Neural crest cell (in vitro differentiated cells): ENCODE data around the gene ITGBL1. TPM values are rescaled to one million over a fixed set of nuclear protein-coding genes. Genes with fewer than 3 reads are reported as not detected.

Source experiments
- DNase-seq: peaks from one replicate; pipeline ENCODE4 v3.0.0; 2021; ENCODE audit warnings: low read depth, mixed read lengths, low spot score
- H3K27ac Mint-ChIP-seq: one replicate; pipeline ENCODE4 v1.8.0; 2021; ENCODE audit warnings: mild to moderate bottlenecking, mixed read lengths; ENCODE audit not compliant: unreplicated experiment
- H3K27me3 Mint-ChIP-seq: 2 replicates; pipeline ENCODE4 v1.8.0; 2021; ENCODE audit warnings: low read depth, mild to moderate bottlenecking, mixed read lengths
- H3K36me3 Mint-ChIP-seq: 2 replicates; pipeline ENCODE4 v1.8.0; 2021; ENCODE audit warnings: low read depth, mild to moderate bottlenecking, mixed read lengths
- H3K4me1 Mint-ChIP-seq: 2 replicates; pipeline ENCODE4 v1.8.0; 2021; ENCODE audit warnings: mixed read lengths
- H3K4me3 Mint-ChIP-seq: one replicate; pipeline ENCODE4 v1.8.0; 2021; ENCODE audit warnings: mild to moderate bottlenecking, mixed read lengths
- H3K9me3 Mint-ChIP-seq: 2 replicates; pipeline ENCODE4 v1.8.0; 2021; ENCODE audit warnings: mixed read lengths
- CTCF ChIP-seq: fragments of 200-600 bp; sonication (generic); conservative IDR thresholded peaks from 2 replicates; pipeline ENCODE4 v1.5.0; 2021; ENCODE audit warnings: antibody characterized with exemption, mild to moderate bottlenecking
- total RNA-seq: library from RNA; stranded (reverse); gene quantifications from 2 replicates; pipeline ENCODE4 v1.2.1, GENCODE V29; 2021

The ITGBL1 gene
- total RNA-seq, 1 donor from 2014 or later, result not detected

- Mint-ChIP-seq H3K4me1 (no peaks in the 10 kb centered on the region), H3K27me3 (peaks cover 9% of the 10 kb centered on the region), H3K9me3 (peaks cover 3% of the 10 kb centered on the region), H3K36me3 (no peaks in the 10 kb centered on the region), H3K4me3 (no peak overlapping the region), H3K27ac (no peak overlapping the region)
- DNase-seq, result no peak
- no peak for TF ChIP-seq CTCF
These were observed 138.0 kb downstream of the ITGBL1 start for GRCh38 chr13:101590479-101590878.

GRCh38 chr13:101594936-101595335 is 142.5 kb downstream of the ITGBL1 start:
- no peaks in the 10 kb centered on the region for H3K36me3 Mint-ChIP-seq
- H3K27me3 Mint-ChIP-seq, result no peaks in the 10 kb centered on the region
- DNase-seq, result no peak
- no peaks in the 10 kb centered on the region for H3K4me1 Mint-ChIP-seq
- TF ChIP-seq CTCF, result no peak
- H3K9me3 Mint-ChIP-seq, result peaks cover 3% of the 10 kb centered on the region
- H3K27ac Mint-ChIP-seq, result no peak overlapping the region
- no peak overlapping the region for H3K4me3 Mint-ChIP-seq

GRCh38 chr13:101596803-101597202 is 144.3 kb downstream of the ITGBL1 start:
- Mint-ChIP-seq H3K36me3 (no peaks in the 10 kb centered on the region), H3K27ac (no peak overlapping the region), H3K4me3 (no peak overlapping the region), H3K9me3 (peaks cover 3% of the 10 kb centered on the region), H3K4me1 (no peaks in the 10 kb centered on the region), H3K27me3 (peaks cover 5% of the 10 kb centered on the region)
- TF ChIP-seq CTCF, result no peak
- no peak for DNase-seq

GRCh38 chr13:101611491-101612475 is 159.3 kb downstream of the ITGBL1 start:
- no peak overlapping the region for H3K27ac Mint-ChIP-seq
- H3K27me3 Mint-ChIP-seq, result no peaks in the 10 kb centered on the region
- no peak for DNase-seq
- no peak overlapping the region for H3K4me3 Mint-ChIP-seq
- TF ChIP-seq CTCF, result no peak
- H3K36me3 Mint-ChIP-seq, result no peaks in the 10 kb centered on the region
- H3K9me3 Mint-ChIP-seq, result no peaks in the 10 kb centered on the region
- H3K4me1 Mint-ChIP-seq, result no peaks in the 10 kb centered on the region

- H3K27me3 Mint-ChIP-seq, result no peaks in the 10 kb centered on the region
- H3K9me3 Mint-ChIP-seq, result no peaks in the 10 kb centered on the region
- H3K36me3 Mint-ChIP-seq, result no peaks in the 10 kb centered on the region
- no peak overlapping the region for H3K27ac Mint-ChIP-seq
- no peak overlapping the region for H3K4me3 Mint-ChIP-seq
- DNase-seq, result no peak
- TF ChIP-seq CTCF, result no peak
- H3K4me1 Mint-ChIP-seq, result no peaks in the 10 kb centered on the region
These were observed 160.3 kb downstream of the ITGBL1 start for GRCh38 chr13:101612735-101613134.
